Stimulated activated memory B cell treated with anti-CD40 and anti-IgM and Interleukin-4, amounts not matched to agents 10 μg/mL and 1 μg/mL and 100 μg/mL, for 72 hours (primary cell): ENCODE results near the gene NTM.

ENCODE experiments used
- ATAC-seq: fragments of 150-1000 bp; cut with Tn5 transposase; 2 replicates; pipeline ENCODE4 v1.10.0; 2021
- H3K27ac Mint-ChIP-seq: one replicate; pipeline ENCODE4 v1.8.0; 2022; ENCODE audit warnings: mild to moderate bottlenecking, mixed read lengths
- H3K27me3 Mint-ChIP-seq: one replicate; pipeline ENCODE4 v1.8.0; 2022; ENCODE audit warnings: mixed read lengths
- H3K36me3 Mint-ChIP-seq: one replicate; pipeline ENCODE4 v1.8.0; 2022; ENCODE audit warnings: mixed read lengths
- H3K4me1 Mint-ChIP-seq: one replicate; pipeline ENCODE4 v1.8.0; 2022; ENCODE audit warnings: mixed read lengths
- H3K4me3 Mint-ChIP-seq: one replicate; pipeline ENCODE4 v1.8.0; 2022; ENCODE audit warnings: mild to moderate bottlenecking, moderate library complexity, mixed read lengths
- H3K9me3 Mint-ChIP-seq: one replicate; pipeline ENCODE4 v1.8.0; 2022; ENCODE audit warnings: mixed read lengths

NTM gene

DNA sequence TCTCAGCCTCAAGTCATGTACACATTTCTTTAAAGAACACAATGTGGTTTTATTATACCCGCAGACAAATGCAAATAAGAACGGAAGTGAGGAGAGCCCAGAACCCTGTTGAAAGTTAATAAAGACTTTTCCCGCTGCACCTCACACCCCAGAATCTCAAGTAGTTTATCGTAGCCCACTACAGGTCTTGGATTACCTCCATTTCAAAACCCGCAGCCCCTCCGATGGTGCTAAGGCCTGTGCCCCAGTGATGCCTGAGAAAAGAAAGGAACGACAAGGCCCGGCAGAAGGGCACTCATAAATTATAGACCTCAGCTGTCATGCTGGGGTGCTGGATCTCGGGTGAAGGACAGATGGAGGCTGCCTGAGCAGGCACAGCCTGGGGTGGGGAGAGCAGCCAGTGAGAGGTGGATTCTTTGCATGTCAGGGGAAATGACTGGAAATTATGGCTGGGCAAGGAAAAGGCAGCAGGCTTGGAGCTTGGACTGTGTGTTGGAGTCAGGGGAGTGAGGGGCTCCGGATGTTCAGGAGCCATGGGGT lies 354.1 kb downstream of the NTM start:
- Mint-ChIP-seq H3K4me3 (no peak overlapping the region), H3K9me3 (peaks cover 9% of the 10 kb centered on the region), H3K36me3 (no peaks in the 10 kb centered on the region), H3K4me1 (no peaks in the 10 kb centered on the region), H3K27ac (no peak overlapping the region), H3K27me3 (no peaks in the 10 kb centered on the region)
- no peak for ATAC-seq

DNA sequence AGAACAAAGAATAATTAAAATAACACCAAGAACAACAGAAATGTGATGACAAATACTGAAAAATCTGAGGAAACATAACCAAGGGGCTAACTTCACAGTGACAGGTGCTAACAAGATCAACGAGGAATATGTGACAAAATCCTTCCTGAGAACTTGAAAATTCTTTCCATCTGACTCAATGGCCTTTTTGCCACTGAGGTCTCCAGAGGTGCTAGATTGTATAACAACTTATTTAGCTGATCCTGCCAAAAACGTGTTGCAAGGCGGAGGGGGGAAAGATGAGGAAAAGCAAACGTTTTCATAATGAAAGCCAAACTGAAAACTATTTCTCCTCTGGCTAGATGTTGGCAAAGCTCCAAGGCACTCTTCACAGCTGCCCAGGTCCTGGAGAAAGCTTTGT lies 364.5 kb downstream of the NTM start:
- ATAC-seq = no peak
- Mint-ChIP-seq H3K9me3 (peaks cover 5% of the 10 kb centered on the region), H3K4me3 (no peak overlapping the region), H3K27ac (no peak overlapping the region), H3K36me3 (no peaks in the 10 kb centered on the region), H3K4me1 (no peaks in the 10 kb centered on the region), H3K27me3 (no peaks in the 10 kb centered on the region)

DNA sequence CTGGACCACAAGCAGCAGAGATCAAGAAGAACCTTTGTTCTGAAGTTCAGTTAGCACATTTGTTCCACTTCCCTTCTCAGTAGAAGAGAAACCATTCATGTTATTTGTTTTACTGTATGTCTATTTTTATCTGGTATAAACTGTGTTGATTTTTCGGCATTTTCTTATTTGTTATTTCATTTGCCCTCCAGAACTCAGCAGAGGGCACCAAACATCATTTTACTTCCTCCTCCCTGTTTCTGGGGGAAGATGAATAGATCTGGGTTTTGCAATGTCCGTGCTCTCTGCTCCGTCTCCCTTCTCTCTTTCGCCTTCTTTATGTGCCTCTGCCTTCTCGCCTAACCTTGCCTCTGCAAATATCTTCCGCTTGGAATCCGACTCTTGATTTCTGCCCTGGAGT lies 366.9 kb downstream of the NTM start:
- H3K9me3 Mint-ChIP-seq = peaks cover 5% of the 10 kb centered on the region
- no peaks in the 10 kb centered on the region for H3K4me1 Mint-ChIP-seq
- no peak overlapping the region for H3K27ac Mint-ChIP-seq
- no peaks in the 10 kb centered on the region for H3K27me3 Mint-ChIP-seq
- H3K36me3 Mint-ChIP-seq = no peaks in the 10 kb centered on the region
- no peak for ATAC-seq
- no peak overlapping the region for H3K4me3 Mint-ChIP-seq

DNA sequence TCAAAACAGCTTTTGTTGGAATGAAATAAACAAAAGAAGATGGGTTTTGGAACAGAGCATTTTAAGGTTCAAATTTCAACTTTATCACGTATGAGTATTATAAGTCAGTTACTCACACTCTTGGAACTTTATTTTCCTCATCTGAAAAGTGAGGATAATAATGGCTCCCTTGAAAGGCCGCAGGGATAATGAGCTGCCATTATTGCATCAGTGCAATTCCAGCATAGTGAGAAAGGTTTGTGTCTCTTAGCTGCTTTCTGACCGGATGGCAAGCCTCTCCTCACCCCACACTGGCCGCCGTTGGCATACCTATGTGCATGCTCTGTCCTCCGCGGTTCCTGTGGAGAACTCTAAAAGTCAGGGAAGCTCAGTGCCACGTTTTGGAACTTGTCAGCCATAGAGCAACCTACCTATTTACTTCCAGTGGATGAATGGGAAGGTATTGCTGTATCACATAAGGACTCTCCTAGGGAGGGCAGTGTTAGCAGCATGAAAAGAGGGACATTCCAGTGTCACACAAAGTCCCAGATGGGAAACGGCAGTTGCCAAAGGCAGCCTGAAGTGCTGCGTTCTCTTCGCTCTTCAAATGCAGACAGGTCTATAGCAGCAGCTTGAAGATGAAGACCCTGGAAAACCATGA lies 368.9 kb downstream of the NTM start:
- no peaks in the 10 kb centered on the region for H3K4me1 Mint-ChIP-seq
- H3K4me3 Mint-ChIP-seq = no peak overlapping the region
- H3K27me3 Mint-ChIP-seq = no peaks in the 10 kb centered on the region
- H3K9me3 Mint-ChIP-seq = peaks cover 2% of the 10 kb centered on the region
- no peaks in the 10 kb centered on the region for H3K36me3 Mint-ChIP-seq
- H3K27ac Mint-ChIP-seq = no peak overlapping the region
- ATAC-seq = no peak

DNA sequence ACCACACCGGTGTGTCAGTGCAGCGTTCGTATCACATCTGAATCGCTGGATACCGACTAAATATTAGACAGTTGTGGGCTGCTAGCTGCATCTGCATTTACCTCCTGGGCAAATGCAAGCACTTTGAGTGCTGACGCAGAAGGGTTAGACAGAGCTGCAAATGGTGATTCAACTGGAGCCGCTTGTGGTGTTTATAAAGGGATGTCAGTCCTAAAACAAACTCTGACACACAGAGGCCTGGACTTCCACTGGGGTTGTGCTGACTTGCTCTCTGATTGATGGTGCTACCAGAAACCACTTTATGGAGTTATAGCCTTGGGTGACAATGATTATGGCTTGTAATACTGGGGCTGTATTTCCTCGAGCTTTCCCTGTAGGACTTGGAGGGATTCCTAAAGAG lies 374.4 kb downstream of the NTM start:
- no peaks in the 10 kb centered on the region for H3K9me3 Mint-ChIP-seq
- no peaks in the 10 kb centered on the region for H3K4me1 Mint-ChIP-seq
- H3K4me3 Mint-ChIP-seq = no peak overlapping the region
- H3K27ac Mint-ChIP-seq = no peak overlapping the region
- no peak for ATAC-seq
- no peaks in the 10 kb centered on the region for H3K36me3 Mint-ChIP-seq
- H3K27me3 Mint-ChIP-seq = no peaks in the 10 kb centered on the region

DNA sequence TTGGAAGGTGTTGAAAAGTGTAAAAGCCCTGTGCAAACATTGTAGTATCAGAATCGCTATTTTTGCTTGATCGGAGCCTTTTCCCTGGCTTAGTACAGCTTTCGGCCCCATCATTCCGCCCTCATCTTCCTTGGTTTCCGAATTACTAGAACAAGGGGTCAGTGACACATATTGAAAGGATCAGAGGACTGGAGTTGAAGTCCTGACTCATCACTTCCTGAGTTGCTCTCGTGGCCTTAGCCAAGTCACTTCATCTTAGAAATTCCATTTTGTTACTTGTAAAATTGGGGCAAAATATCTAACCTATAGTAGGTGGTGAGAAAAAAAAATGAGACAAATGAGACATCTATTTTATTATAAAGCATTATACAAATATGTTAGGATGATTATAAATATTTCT lies 375.0 kb downstream of the NTM start:
- ATAC-seq = no peak
- Mint-ChIP-seq H3K4me1 (no peaks in the 10 kb centered on the region), H3K36me3 (no peaks in the 10 kb centered on the region), H3K9me3 (no peaks in the 10 kb centered on the region), H3K4me3 (no peak overlapping the region), H3K27me3 (no peaks in the 10 kb centered on the region), H3K27ac (no peak overlapping the region)

DNA sequence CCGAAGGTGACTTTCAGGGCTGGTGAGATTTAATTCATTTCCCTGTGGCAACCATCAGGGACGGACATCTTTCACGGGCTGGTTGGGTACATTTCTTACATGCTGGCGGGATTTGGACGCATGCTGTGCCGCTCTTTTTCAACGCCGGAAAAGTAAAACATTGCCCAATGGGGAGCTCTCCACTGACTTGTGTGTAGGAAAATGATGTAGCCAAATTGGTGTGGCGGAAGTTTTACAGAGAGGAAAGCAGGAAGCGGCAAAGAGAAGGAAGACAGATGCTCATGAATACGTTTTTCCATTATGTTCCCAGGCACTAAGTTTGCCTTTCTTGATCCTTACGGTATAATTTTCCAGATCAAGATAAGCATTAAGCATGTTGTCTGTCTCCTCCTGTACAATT lies 375.8 kb downstream of the NTM start:
- H3K4me3 Mint-ChIP-seq = no peak overlapping the region
- no peak overlapping the region for H3K27ac Mint-ChIP-seq
- no peaks in the 10 kb centered on the region for H3K27me3 Mint-ChIP-seq
- ATAC-seq = no peak
- H3K36me3 Mint-ChIP-seq = no peaks in the 10 kb centered on the region
- no peaks in the 10 kb centered on the region for H3K4me1 Mint-ChIP-seq
- H3K9me3 Mint-ChIP-seq = no peaks in the 10 kb centered on the region

DNA sequence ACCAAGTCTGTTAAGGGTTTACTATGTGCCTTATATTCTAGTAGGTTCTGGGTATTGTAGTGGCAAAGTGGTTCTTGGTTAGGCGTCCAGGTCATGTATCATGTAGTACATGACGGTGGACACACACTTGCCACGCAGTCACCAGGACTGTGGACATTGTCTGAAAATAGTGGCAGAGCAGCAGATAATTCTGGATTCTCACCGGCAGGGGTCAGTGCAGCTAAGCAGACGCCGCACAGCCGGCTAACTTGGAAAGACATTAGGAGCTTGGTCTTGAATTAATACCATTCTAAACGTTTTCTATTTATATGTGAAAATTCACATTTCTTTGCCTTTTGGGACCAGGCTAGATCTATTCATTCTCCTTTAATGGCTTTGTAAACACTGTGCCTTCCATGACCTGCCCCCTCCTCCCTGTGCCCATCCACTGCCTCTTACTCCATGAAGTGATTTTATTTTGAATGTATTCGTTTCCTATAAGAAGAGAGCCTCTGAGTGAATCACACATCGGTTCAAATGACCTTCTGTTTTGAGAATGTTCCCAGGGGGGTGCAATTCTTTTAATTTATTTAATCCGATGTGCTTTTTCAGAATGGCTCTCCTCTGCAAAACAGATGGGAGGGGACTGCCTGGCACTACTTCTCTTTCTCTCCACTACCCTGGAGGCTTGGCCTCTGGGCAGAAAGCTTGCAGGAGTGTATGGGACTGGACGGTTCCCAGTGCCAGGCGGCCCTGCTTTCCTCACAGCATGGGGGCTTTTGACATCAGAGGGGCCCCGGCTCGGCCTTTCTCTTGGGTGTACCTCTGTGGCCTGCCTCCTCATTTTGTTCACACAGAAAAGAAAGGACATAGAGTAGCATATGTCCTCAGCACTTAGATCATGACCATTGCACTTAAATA lies 378.0 kb downstream of the NTM start:
- H3K36me3 Mint-ChIP-seq = no peaks in the 10 kb centered on the region
- H3K4me3 Mint-ChIP-seq = no peak overlapping the region
- H3K27ac Mint-ChIP-seq = no peak overlapping the region
- no peaks in the 10 kb centered on the region for H3K27me3 Mint-ChIP-seq
- H3K4me1 Mint-ChIP-seq = no peaks in the 10 kb centered on the region
- peaks cover 3% of the 10 kb centered on the region for H3K9me3 Mint-ChIP-seq
- ATAC-seq = no peak

DNA sequence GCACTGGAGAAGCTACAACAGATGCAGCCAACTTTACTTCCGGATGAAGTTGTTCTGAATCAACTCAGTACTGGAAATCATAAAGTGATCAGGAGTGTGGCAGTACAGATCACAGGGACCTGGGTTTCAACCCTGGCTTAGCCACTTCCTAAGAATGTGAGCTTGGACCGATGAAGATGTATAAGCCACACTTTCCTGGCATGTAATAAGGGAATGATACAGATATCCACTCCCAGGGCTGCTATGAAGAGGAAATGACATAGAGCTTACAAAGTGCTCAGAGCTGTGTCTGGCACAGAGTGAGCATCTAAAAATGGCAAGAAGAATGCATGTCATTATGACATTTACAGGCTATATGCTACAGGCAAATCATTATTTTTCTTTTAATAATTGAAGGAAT lies 378.7 kb downstream of the NTM start:
- H3K4me3 Mint-ChIP-seq = no peak overlapping the region
- ATAC-seq = no peak
- H3K36me3 Mint-ChIP-seq = no peaks in the 10 kb centered on the region
- no peak overlapping the region for H3K27ac Mint-ChIP-seq
- H3K4me1 Mint-ChIP-seq = no peaks in the 10 kb centered on the region
- H3K27me3 Mint-ChIP-seq = no peaks in the 10 kb centered on the region
- H3K9me3 Mint-ChIP-seq = peaks cover 3% of the 10 kb centered on the region

DNA sequence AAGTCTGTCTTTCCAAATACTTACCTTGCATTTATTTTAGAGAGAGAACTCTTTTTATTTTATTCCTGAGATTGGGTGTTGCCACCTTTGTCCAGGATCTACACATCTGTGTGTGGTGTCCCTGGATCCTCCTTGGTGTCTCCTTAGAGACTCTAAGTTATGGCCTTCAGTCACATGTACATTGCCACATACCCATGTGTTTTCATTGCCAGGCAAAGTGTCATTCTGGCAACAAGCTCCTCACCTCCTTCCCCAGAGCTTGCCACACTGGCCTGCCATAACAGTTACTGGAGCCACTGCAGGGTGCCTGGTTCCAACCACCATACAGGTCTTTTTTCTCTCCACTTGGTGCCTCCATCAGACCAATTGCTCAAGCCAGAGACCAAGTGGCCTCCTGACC lies 379.7 kb downstream of the NTM start:
- no peak overlapping the region for H3K4me3 Mint-ChIP-seq
- ATAC-seq = no peak
- H3K27ac Mint-ChIP-seq = no peak overlapping the region
- no peaks in the 10 kb centered on the region for H3K27me3 Mint-ChIP-seq
- H3K4me1 Mint-ChIP-seq = no peaks in the 10 kb centered on the region
- H3K36me3 Mint-ChIP-seq = no peaks in the 10 kb centered on the region
- peaks cover 3% of the 10 kb centered on the region for H3K9me3 Mint-ChIP-seq

DNA sequence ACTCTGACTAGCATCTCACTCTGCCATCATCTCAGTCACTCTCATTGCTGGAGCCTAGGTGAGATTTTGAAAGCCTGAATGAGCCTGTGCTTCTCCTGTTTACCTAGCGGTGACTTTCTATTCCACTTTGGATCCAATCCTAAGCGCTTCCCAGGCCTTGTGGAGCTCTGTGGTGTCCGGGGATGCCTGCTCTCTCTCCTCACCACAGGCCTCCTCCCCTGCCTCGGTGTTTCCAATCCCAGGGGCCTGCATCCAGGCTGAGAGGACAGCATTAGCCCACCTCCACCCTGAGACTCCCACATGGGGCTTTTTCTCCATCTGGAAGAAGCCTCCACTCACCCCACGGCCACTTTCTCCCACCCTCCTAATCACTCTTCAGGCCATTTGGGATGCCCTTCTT lies 380.3 kb downstream of the NTM start:
- H3K9me3 Mint-ChIP-seq = peaks cover 3% of the 10 kb centered on the region
- no peak overlapping the region for H3K4me3 Mint-ChIP-seq
- H3K27ac Mint-ChIP-seq = no peak overlapping the region
- H3K27me3 Mint-ChIP-seq = no peaks in the 10 kb centered on the region
- no peak for ATAC-seq
- no peaks in the 10 kb centered on the region for H3K4me1 Mint-ChIP-seq
- H3K36me3 Mint-ChIP-seq = no peaks in the 10 kb centered on the region

DNA sequence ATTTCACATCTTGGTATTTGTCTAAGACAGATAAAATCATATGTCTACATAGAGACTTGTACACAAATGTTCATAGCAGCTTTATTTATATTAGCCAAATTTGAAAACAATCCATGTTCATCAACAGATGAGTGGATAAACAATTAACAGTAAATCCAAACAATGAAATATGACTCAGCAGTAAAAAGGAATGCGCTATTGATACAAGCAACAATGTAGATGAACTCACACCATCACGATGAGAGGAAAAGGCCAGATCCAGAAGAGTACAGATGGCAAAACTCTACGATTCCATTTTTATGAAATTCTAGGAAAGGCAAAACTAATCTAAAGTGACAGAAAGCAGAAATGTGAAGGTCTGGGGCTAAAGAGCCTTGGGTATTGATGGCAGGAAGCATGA lies 384.3 kb downstream of the NTM start:
- H3K36me3 Mint-ChIP-seq = no peaks in the 10 kb centered on the region
- H3K9me3 Mint-ChIP-seq = peaks cover 3% of the 10 kb centered on the region
- no peak overlapping the region for H3K27ac Mint-ChIP-seq
- no peaks in the 10 kb centered on the region for H3K4me1 Mint-ChIP-seq
- no peak overlapping the region for H3K4me3 Mint-ChIP-seq
- ATAC-seq = no peak
- no peaks in the 10 kb centered on the region for H3K27me3 Mint-ChIP-seq

DNA sequence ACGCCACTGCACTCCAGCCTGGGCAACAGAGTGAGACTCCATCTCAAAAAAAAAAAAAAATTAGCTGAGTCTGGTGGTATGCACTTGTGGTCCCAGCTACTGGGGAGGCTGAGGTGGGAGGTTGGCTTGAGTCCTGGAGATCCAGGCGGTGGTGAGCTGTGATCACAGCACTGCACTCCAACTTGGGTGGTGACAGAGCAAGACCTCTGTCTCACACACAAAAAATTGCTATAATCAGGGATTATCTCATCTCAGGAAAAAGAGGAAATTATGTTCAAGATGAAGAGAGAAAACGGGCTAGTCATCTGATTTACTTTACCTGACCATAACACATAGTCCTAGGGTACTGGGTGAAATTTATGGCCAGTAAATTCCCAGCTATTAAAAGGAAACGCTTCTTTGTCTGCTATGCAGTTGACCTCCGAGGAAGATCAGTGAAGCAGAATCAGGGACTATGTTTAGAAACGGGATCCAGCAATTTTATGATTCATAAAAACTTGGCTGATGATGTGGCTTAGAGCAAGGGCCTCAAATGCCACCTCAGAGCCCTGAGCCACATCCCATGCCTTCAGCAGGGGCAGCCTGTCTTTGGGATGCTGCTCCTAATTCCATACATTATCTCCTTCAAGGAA lies 386.2 kb downstream of the NTM start:
- Mint-ChIP-seq H3K27ac (no peak overlapping the region), H3K4me3 (no peak overlapping the region), H3K36me3 (no peaks in the 10 kb centered on the region), H3K27me3 (no peaks in the 10 kb centered on the region), H3K9me3 (peaks cover 3% of the 10 kb centered on the region), H3K4me1 (no peaks in the 10 kb centered on the region)
- ATAC-seq = no peak

DNA sequence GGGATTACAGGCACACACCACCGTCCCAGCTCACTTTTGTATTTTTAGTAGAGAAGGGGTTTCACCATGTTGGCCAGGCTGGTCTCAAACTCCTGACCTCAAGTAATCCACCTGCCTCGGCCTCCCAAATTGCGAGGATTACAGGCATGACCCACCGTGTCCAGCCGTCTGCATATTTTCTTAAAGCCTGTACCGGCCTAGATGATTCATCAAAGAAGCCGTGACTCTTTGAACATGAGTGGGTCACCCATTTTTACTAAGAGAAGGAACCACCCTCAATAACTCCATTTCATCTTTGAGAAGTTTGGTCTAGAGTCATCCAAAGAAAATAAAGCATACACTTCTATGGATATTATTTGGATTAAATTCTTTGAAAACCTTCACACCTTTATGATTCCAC lies 388.3 kb downstream of the NTM start:
- Mint-ChIP-seq H3K4me1 (no peaks in the 10 kb centered on the region), H3K9me3 (no peaks in the 10 kb centered on the region), H3K27me3 (no peaks in the 10 kb centered on the region), H3K27ac (no peak overlapping the region), H3K4me3 (no peak overlapping the region), H3K36me3 (no peaks in the 10 kb centered on the region)
- no peak for ATAC-seq

DNA sequence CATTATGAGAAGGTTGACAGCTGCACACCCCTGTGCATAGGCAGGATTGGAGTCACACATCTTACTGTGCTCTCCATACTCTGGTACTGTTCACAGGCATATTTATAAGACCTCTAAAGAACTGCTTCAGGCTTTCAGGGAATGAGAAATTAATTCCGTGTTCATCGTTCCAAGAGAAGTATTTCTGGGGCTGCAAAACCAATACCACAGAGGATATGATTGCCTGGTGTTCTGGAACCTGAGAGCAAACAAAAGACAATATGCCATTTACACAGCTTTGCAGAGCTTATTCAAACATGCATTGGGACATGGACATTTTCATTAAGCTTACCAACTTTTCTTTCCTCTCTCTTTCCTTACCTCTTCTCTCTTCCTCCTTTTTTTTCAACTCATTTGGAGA lies 388.7 kb downstream of the NTM start:
- Mint-ChIP-seq H3K4me3 (no peak overlapping the region), H3K4me1 (no peaks in the 10 kb centered on the region), H3K27ac (no peak overlapping the region), H3K27me3 (no peaks in the 10 kb centered on the region), H3K9me3 (no peaks in the 10 kb centered on the region), H3K36me3 (no peaks in the 10 kb centered on the region)
- ATAC-seq = no peak
